GM19452 (cell line): ENCODE data around the gene OR8D2.
"Not testable (repeated sequence)": the region's sequence is repeated elsewhere in the genome, so short reads cannot be mapped to it uniquely, and the experiment has no call there.

Source experiments
- ATAC-seq: cut with Tn5 transposase; IDR thresholded peaks from one replicate; pipeline ENCODE4 v1.9.1; 2021; ENCODE audit not compliant: unreplicated experiment

Gene OR8D2

GRCh38 chr11:124294687-124295086 lies 25.3 kb downstream of the OR8D2 start:
- ATAC-seq: no peak

GRCh38 chr11:124285610-124286344 lies 34.2 kb downstream of the OR8D2 start:
- no peak for ATAC-seq

- no peak for ATAC-seq
Measured at GRCh38 chr11:124278261-124278660, 41.7 kb downstream of the OR8D2 start.

- no peak for ATAC-seq
Measured at GRCh38 chr11:124277804-124278203, 42.2 kb downstream of the OR8D2 start.

GRCh38 chr11:124277207-124277606 lies 42.8 kb downstream of the OR8D2 start:
- no peak for ATAC-seq

- ATAC-seq: no peak
Measured at GRCh38 chr11:124276081-124276480, 43.9 kb downstream of the OR8D2 start.

- ATAC-seq: no peak
Measured at GRCh38 chr11:124274000-124274399, 46.0 kb downstream of the OR8D2 start.

GRCh38 chr11:124270886-124271285 lies 49.1 kb downstream of the OR8D2 start:
- ATAC-seq: not testable (repeated sequence)
